GM23338 (cell line): ENCODE measurements around the gene CENPP. TPM values are rescaled to one million over a fixed set of nuclear protein-coding genes. Genes with fewer than 3 reads are reported as not detected.
A peak's percentile ranks its signal among the peaks of the same experiment; 100 is the strongest.

Experiments used
- ATAC-seq: fragments of 200-7000 bp; cut with Tn5 transposase; 3 replicates; pipeline ENCODE4 v1.9.1; 2020
- DNase-seq: peaks from one replicate; pipeline ENCODE4 v3.0.0-alpha.2; 2015; ENCODE audit warnings: low spot score
- H2AFZ ChIP-seq: fragments of 200-600 bp; sonication (generic); 2 replicates; pipeline ENCODE4 v1.8.0; 2016; ENCODE audit warnings: antibody characterized with exemption, mild to moderate bottlenecking, moderate library complexity
- H3F3A ChIP-seq: fragments of 200-600 bp; sonication (generic); replicated peaks from 2 replicates; pipeline ENCODE4 v1.8.0; 2017; ENCODE audit warnings: antibody characterized with exemption, mixed run types, low read depth
- H3K27ac ChIP-seq: fragments of 200-600 bp; sonication (generic); 2 replicates; pipeline ENCODE4 v1.6.1; 2016; ENCODE audit warnings: low read depth
- H3K27me3 ChIP-seq: fragments of 200-600 bp; sonication (generic); 2 replicates; pipeline ENCODE4 v1.8.0; 2016; ENCODE audit warnings: mild to moderate bottlenecking, mixed run types, moderate library complexity; ENCODE audit not compliant: insufficient read depth
- H3K36me3 ChIP-seq: fragments of 200-600 bp; sonication (generic); 2 replicates; pipeline ENCODE4 v1.8.0; 2016; ENCODE audit warnings: mild to moderate bottlenecking; ENCODE audit not compliant: insufficient read depth
- H3K4me1 ChIP-seq: fragments of 200-600 bp; sonication (generic); 2 replicates; pipeline ENCODE4 v1.8.0; 2016; ENCODE audit warnings: mild to moderate bottlenecking, moderate library complexity; ENCODE audit not compliant: insufficient read depth
- H3K4me2 ChIP-seq: fragments of 200-600 bp; sonication (generic); 2 replicates; pipeline ENCODE4 v1.7.1; 2017; ENCODE audit warnings: mixed run types
- H3K4me3 ChIP-seq: fragments of 200-600 bp; sonication (generic); 2 replicates; pipeline ENCODE4 v1.6.1; 2016; ENCODE audit warnings: mixed run types
- H3K79me2 ChIP-seq: fragments of 200-600 bp; sonication (generic); replicated peaks from 2 replicates; pipeline ENCODE4 v1.8.0; 2017; ENCODE audit warnings: mild to moderate bottlenecking; ENCODE audit not compliant: insufficient read depth
- H3K9me2 ChIP-seq: fragments of 200-600 bp; sonication (generic); 2 replicates; pipeline ENCODE4 v1.8.0; 2017; ENCODE audit not compliant: insufficient read depth
- H4K20me1 ChIP-seq: fragments of 200-600 bp; sonication (generic); replicated peaks from 2 replicates; pipeline ENCODE4 v1.8.0; 2017; ENCODE audit warnings: mild to moderate bottlenecking; ENCODE audit not compliant: insufficient read depth
- H3K27ac Mint-ChIP-seq: 2 replicates; pipeline ENCODE4 v1.8.0; 2020; ENCODE audit warnings: inconsistent platforms, mild to moderate bottlenecking, moderate library complexity, mixed read lengths
- H3K27me3 Mint-ChIP-seq: 3 replicates; pipeline ENCODE4 v1.8.0; 2022; ENCODE audit warnings: low read depth, mild to moderate bottlenecking, moderate library complexity, mixed read lengths, inconsistent platforms; ENCODE audit not compliant: insufficient read depth, poor library complexity
- H3K36me3 Mint-ChIP-seq: 3 replicates; pipeline ENCODE4 v1.8.0; 2021; ENCODE audit warnings: low read depth, mild to moderate bottlenecking, inconsistent platforms, moderate library complexity, mixed read lengths
- H3K4me1 Mint-ChIP-seq: 3 replicates; pipeline ENCODE4 v1.8.0; 2020; ENCODE audit warnings: mild to moderate bottlenecking, inconsistent platforms, mixed read lengths
- H3K4me3 Mint-ChIP-seq: 3 replicates; pipeline ENCODE4 v1.8.0; 2021; ENCODE audit warnings: moderate library complexity, mild to moderate bottlenecking, inconsistent platforms, mixed read lengths
- H3K9me3 Mint-ChIP-seq: 3 replicates; pipeline ENCODE4 v1.8.0; 2020; ENCODE audit warnings: moderate library complexity, mild to moderate bottlenecking, inconsistent platforms, mixed read lengths
- CREB1 ChIP-seq: fragments of 250-450 bp; sonication (Bioruptor Pico); IDR thresholded peaks from 2 replicates; pipeline ENCODE4 v1.5.0; 2020; ENCODE audit warnings: low read depth, mild to moderate bottlenecking, moderate library complexity
- EZH2 ChIP-seq: fragments of 200-600 bp; sonication (generic); IDR thresholded peaks from one replicate; pipeline ENCODE4 v1.8.0; 2017; ENCODE audit warnings: antibody characterized with exemption, mild to moderate bottlenecking, low read depth; ENCODE audit not compliant: unreplicated experiment
- EZH2phosphoT487 ChIP-seq: fragments of 200-600 bp; sonication (generic); IDR thresholded peaks from one replicate; pipeline ENCODE4 v1.8.1; 2018; ENCODE audit warnings: antibody characterized with exemption; ENCODE audit not compliant: unreplicated experiment
- NANOG ChIP-seq: IDR thresholded peaks from 2 replicates; pipeline ENCODE4 v1.6.1; 2016; ENCODE audit warnings: antibody characterized with exemption, borderline replicate concordance
- POLR2AphosphoS5 ChIP-seq: IDR thresholded peaks from 2 replicates; pipeline ENCODE4 v1.6.1; 2016; ENCODE audit warnings: antibody characterized with exemption, low read depth
- ZNF114 ChIP-seq: fragments of 250-450 bp; sonication (Bioruptor Pico); IDR thresholded peaks from 2 replicates; pipeline ENCODE4 v1.5.0; 2020; ENCODE audit warnings: mild to moderate bottlenecking, moderate library complexity
- ZNF331 ChIP-seq: fragments of 250-450 bp; sonication (Bioruptor Pico); IDR thresholded peaks from 2 replicates; pipeline ENCODE4 v1.5.0; 2020; ENCODE audit warnings: low read depth, mild to moderate bottlenecking, moderate library complexity
- ZNF462 ChIP-seq: fragments of 250-450 bp; sonication (Bioruptor Pico); IDR thresholded peaks from 2 replicates; pipeline ENCODE4 v1.5.0; 2020; ENCODE audit warnings: mild to moderate bottlenecking, moderate library complexity
- polyA plus RNA-seq: library from polyadenylated mRNA; unstranded; fragments of >200 nt; fragmentation: Nextera tagmentation; extraction: Ambion mirVana; gene quantifications from 2 replicates; pipeline ENCODE4 v1.2.1, GENCODE V29; 2016
- total RNA-seq: library from RNA; depleted of rRNA; stranded (reverse); fragments of >200 nt; shearing (Covaris generic); gene quantifications from 2 replicates; pipeline ENCODE4 v1.2.3, GENCODE V29; 2014

The CENPP gene
- total and polyA plus RNA-seq, 2 experiments from 2014 or later: 11.0 to 12.6 TPM

DNA sequence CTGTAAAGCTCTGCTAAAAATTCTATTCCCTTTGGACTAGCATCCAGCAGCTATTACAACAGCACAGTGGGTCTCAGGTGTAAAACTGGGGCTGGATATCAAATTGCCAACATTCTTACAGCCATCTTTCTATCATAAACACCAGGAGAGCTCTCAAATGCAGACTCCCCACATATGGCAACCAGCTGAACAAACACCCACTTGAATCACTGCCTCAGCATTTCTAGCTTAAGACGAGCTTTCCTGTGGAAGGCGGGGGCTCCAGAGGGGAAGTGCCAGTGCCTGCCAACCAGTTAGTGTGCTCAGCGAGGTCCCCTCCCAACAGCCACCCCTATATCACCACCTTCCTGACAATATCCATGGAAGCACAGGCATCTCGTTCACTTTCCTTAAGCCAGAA, 282.0 kb downstream of the CENPP start (continued):
- TF ChIP-seq ZNF462 (CRISPR knock-in tag): no peak
- no peak for TF ChIP-seq ZNF114
- TF ChIP-seq ZNF331 (CRISPR knock-in tag): no peak
- TF ChIP-seq EZH2phosphoT487: no peak

GRCh38 chr9:92608241-92608908, 282.6 kb downstream of the CENPP start:
- ATAC-seq: no peak
- Mint-ChIP-seq H3K4me3 (no peak overlapping the region), H3K36me3 (peaks cover 18% of the 10 kb centered on the region), H3K4me1 (no peaks in the 10 kb centered on the region), H3K27me3 (peaks cover 8% of the 10 kb centered on the region), H3K27ac (peak overlapping the region; percentile 19; the same call in 1 of the 2 replicates), H3K9me3 (peaks cover 18% of the 10 kb centered on the region)
- Histone ChIP-seq H3K36me3 (peaks cover 5% of the 10 kb centered on the region; the same call in 1 of the 2 replicates), H3F3A (no peaks in the 10 kb centered on the region), H3K27ac (no peak overlapping the region), H4K20me1 (no peaks in the 10 kb centered on the region), H3K27me3 (no peaks in the 10 kb centered on the region), H3K4me3 (no peak overlapping the region), H3K4me2 (no peak overlapping the region), H3K79me2 (no peaks in the 10 kb centered on the region), H2AFZ (no peak overlapping the region), H3K9me2 (no peaks in the 10 kb centered on the region; the same call in 1 of the 2 replicates), H3K4me1 (no peaks in the 10 kb centered on the region)
- no peak for DNase-seq
- TF ChIP-seq POLR2AphosphoS5 (no peak), NANOG (no peak), EZH2 (no peak), CREB1 (CRISPR knock-in tag) (no peak), ZNF462 (CRISPR knock-in tag) (no peak), EZH2phosphoT487 (no peak)
